ENCODE results near the gene IFNA1. TPM values are rescaled to one million over a fixed set of nuclear protein-coding genes. Genes with fewer than 3 reads are reported as not detected.

Gene IFNA1
- not detected for polyA plus RNA-seq (2013, experiment 1 of 2)
- not detected for polyA plus RNA-seq (2013, experiment 2 of 2)

DNA sequence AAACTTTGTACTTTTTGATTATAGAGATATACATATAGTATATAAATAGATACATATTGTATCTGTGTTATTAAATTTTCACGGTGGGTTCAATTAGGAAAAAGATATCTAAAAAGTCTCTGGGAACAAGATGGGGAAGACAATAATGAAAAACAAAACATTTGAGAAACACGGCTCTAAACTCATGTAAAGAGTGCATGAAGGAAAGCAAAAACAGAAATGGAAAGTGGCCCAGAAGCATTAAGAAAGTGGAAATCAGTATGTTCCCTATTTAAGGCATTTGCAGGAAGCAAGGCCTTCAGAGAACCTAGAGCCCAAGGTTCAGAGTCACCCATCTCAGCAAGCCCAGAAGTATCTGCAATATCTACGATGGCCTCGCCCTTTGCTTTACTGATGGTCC, at the start of gene IFNA1:
TSS of gene IFNA1 (plus strand) at position 301 of the 400 bp plus-strand sequence. CDS start at position 370, 69 bp downstream.
- Histone ChIP-seq H2BK5ac (ENCODE audit: low read length) (no peak within 1 kb of the TSS), H3K23ac (ENCODE audit: low read length) (no peak within 1 kb of the TSS), H3K36me3 (ENCODE audit: control insufficient read depth, insufficient read depth, low read length) (no peaks in the 10 kb centered on the region), H2AK5ac (ENCODE audit: low read length) (no peak within 1 kb of the TSS), H3K56ac (ENCODE audit: low read length) (no peak within 1 kb of the TSS), H3K27me3 (ENCODE audit: insufficient read depth, low read length, poor library complexity) (no peaks in the 10 kb centered on the region), H3K79me2 (ENCODE audit: control insufficient read depth, insufficient read depth, low read length) (no peaks in the 10 kb centered on the region), H3K27ac (ENCODE audit: low read depth, low read length) (no peak within 1 kb of the TSS), H3K4me2 (ENCODE audit: low read length) (no peak within 1 kb of the TSS), H4K5ac (ENCODE audit: low read length) (no peak within 1 kb of the TSS), H3K79me1 (ENCODE audit: low read length) (no peaks in the 10 kb centered on the region), H4K8ac (ENCODE audit: low read depth, low read length) (no peak within 1 kb of the TSS), H3K9ac (ENCODE audit: low read length) (no peak within 1 kb of the TSS), H3K4me1 (ENCODE audit: control insufficient read depth, low read depth, low read length) (no peaks in the 10 kb centered on the region), H2BK120ac (ENCODE audit: low read depth, low read length) (no peak within 1 kb of the TSS), H3K18ac (ENCODE audit: low read length) (no peak within 1 kb of the TSS), H2BK15ac (replicated peaks; ENCODE audit: low read depth) (no peak within 1 kb of the TSS), H3K4ac (ENCODE audit: low read depth, low read length) (no peak within 1 kb of the TSS), H3K4me3 (ENCODE audit: low read length) (no peak within 1 kb of the TSS)
- no CpG with 5 or more reads among the region's 4 CpGs for WGBS (ENCODE audit: extremely low coverage, insufficient coverage, low lambda C conversion rate)
- DNase-seq: no peak

DNA sequence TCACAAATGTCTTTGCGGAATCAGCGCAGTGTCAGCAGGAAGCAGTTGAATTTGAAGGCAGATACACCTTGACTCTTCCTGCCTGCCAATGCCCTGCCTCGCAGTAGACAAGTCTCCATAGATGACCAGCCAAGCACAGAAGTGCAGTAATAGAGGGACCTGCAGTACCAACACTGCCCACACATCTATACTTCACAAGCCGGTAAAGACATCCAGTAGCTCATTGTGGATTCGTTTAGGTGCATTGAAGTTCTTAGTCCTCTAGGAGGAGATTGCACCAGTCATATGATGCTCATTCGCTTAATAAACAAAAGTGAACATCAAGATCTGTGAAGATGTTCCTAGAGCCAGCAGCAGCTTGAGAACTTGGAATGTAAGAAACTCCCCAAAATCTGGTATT, 48.0 kb upstream of the IFNA1 start:
- Histone ChIP-seq H4K5ac (ENCODE audit: low read length) (no peak overlapping the region), H3K79me2 (ENCODE audit: control insufficient read depth, insufficient read depth, low read length) (no peaks in the 10 kb centered on the region), H3K79me1 (ENCODE audit: low read length) (no peaks in the 10 kb centered on the region), H3K27me3 (ENCODE audit: insufficient read depth, low read length, poor library complexity) (no peaks in the 10 kb centered on the region), H3K56ac (ENCODE audit: low read length) (no peak overlapping the region), H3K23ac (ENCODE audit: low read length) (no peak overlapping the region), H2BK5ac (ENCODE audit: low read length) (no peak overlapping the region), H3K4me2 (ENCODE audit: low read length) (no peak overlapping the region), H3K9ac (ENCODE audit: low read length) (no peak overlapping the region), H4K8ac (ENCODE audit: low read depth, low read length) (no peak overlapping the region), H2BK15ac (replicated peaks; ENCODE audit: low read depth) (no peak overlapping the region), H2AK5ac (ENCODE audit: low read length) (no peak overlapping the region), H2BK120ac (ENCODE audit: low read depth, low read length) (no peak overlapping the region), H3K4me1 (ENCODE audit: control insufficient read depth, low read depth, low read length) (no peaks in the 10 kb centered on the region), H3K4ac (ENCODE audit: low read depth, low read length) (no peak overlapping the region), H3K18ac (ENCODE audit: low read length) (no peak overlapping the region), H3K4me3 (ENCODE audit: low read length) (no peak overlapping the region), H3K27ac (ENCODE audit: low read depth, low read length) (no peak overlapping the region), H3K36me3 (ENCODE audit: control insufficient read depth, insufficient read depth, low read length) (no peaks in the 10 kb centered on the region)
- no CpG with 5 or more reads among the region's 6 CpGs for WGBS (ENCODE audit: extremely low coverage, insufficient coverage, low lambda C conversion rate)
- DNase-seq: peak; percentile 86

DNA sequence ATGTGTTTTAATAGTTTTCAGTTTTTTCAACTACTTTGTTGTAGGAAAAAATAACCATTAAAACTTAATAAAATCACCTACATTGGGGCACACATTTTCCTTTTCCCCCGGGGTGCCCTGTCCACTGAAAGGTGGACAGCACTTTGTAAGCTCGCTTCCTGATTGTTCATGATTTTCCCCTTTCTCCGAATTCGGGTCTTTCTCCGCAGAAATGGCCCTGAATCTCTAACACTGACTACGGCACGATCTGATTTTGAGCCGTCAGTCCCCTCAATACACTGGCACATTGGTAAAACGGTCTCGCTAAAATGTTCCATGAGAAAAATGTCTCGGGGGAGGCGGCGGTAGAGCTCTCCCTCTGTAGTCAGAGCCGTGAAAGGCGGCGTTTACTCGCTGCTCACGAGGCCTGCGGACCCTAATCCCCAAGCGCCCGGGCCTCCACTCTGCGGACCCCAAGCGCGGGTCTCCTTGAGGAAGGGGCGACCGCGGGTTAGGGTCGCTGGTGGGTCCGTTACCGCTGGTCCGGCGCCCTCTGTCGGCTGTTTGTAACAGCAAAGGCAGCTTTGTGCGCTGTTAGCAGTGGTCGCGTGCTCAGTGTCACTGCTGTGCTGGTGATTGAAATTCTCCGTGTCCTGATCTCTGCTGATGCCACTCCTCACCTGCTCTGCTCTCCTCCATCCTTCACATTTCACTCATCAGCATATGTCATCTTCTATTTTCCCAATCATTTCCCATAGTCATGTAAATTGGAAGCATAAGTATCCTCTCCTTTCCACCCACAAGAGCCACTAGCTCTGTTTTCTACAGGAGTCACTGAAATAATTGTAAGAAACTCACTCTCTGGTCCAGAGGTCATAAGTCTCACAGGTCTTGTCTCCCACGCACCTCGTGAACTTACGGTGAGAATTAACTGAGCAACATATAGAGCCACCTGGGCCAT, 44.2 kb upstream of the IFNA1 start:
- Histone ChIP-seq H3K36me3 (ENCODE audit: control insufficient read depth, insufficient read depth, low read length) (no peaks in the 10 kb centered on the region), H2BK120ac (ENCODE audit: low read depth, low read length) (no peak overlapping the region)

DNA sequence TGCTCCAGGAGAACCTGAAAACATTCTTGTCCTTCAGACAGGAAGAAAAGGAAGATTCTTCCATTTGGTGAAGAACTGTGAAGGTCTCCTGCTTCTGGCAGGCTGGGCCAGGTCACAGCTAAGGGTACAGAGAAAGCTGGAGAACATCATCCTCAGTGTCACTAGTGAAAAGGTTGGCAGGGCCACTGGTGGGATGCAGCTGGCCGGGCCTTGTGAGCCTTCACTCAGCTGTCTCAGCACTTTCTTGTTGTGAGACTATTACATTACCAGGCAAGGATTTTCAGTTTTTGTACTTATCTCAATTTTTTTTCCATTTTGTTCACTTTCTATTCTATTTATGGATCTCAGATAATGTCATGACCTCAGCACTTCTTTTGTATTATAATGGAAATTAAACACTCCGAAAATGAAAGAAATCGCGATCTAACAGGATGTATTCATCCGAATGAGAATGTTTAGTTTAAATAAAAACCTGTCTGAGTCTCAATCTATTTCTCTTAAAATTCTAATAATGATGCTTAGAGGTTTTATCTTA, 41.2 kb upstream of the IFNA1 start:
- Histone ChIP-seq H3K36me3 (ENCODE audit: control insufficient read depth, insufficient read depth, low read length) (no peaks in the 10 kb centered on the region), H3K9ac (ENCODE audit: low read length) (no peak overlapping the region), H3K27ac (ENCODE audit: low read depth, low read length) (no peak overlapping the region), H2AK5ac (ENCODE audit: low read length) (no peak overlapping the region), H3K79me1 (ENCODE audit: low read length) (no peaks in the 10 kb centered on the region), H3K18ac (ENCODE audit: low read length) (no peak overlapping the region), H2BK15ac (replicated peaks; ENCODE audit: low read depth) (no peak overlapping the region), H3K27me3 (ENCODE audit: insufficient read depth, low read length, poor library complexity) (no peaks in the 10 kb centered on the region), H2BK120ac (ENCODE audit: low read depth, low read length) (no peak overlapping the region), H3K23ac (ENCODE audit: low read length) (no peak overlapping the region), H3K4me1 (ENCODE audit: control insufficient read depth, low read depth, low read length) (no peaks in the 10 kb centered on the region), H2BK5ac (ENCODE audit: low read length) (no peak overlapping the region), H3K4ac (ENCODE audit: low read depth, low read length) (no peak overlapping the region), H4K5ac (ENCODE audit: low read length) (no peak overlapping the region), H3K79me2 (ENCODE audit: control insufficient read depth, insufficient read depth, low read length) (no peaks in the 10 kb centered on the region), H3K4me3 (ENCODE audit: low read length) (no peak overlapping the region), H3K4me2 (ENCODE audit: low read length) (no peak overlapping the region), H4K8ac (ENCODE audit: low read depth, low read length) (no peak overlapping the region), H3K56ac (ENCODE audit: low read length) (no peak overlapping the region)
- WGBS (ENCODE audit: extremely low coverage, insufficient coverage, low lambda C conversion rate): no CpG with 5 or more reads among the region's 5 CpGs
- DNase-seq: no peak

More for the DNA sequence above, 44.2 kb upstream of the IFNA1 start:
- H3K27ac ChIP-seq (ENCODE audit: low read depth, low read length): no peak overlapping the region
- DNase-seq: peak; percentile 68
- no peak overlapping the region for H3K23ac ChIP-seq (ENCODE audit: low read length)
- no peaks in the 10 kb centered on the region for H3K4me1 ChIP-seq (ENCODE audit: control insufficient read depth, low read depth, low read length)
- no peak overlapping the region for H2BK5ac ChIP-seq (ENCODE audit: low read length)
- no peak overlapping the region for H3K4me3 ChIP-seq (ENCODE audit: low read length)
- H3K56ac ChIP-seq (ENCODE audit: low read length): peak overlapping the region; percentile 71
- WGBS (ENCODE audit: extremely low coverage, insufficient coverage, low lambda C conversion rate): no CpG with 5 or more reads among the region's 40 CpGs
- H2BK15ac ChIP-seq (replicated peaks; ENCODE audit: low read depth): no peak overlapping the region
- H3K9ac ChIP-seq (ENCODE audit: low read length): peak overlapping the region; percentile 34
- peak overlapping the region; percentile 51 for H3K4me2 ChIP-seq (ENCODE audit: low read length)
- no peaks in the 10 kb centered on the region for H3K27me3 ChIP-seq (ENCODE audit: insufficient read depth, low read length, poor library complexity)
- H3K79me2 ChIP-seq (ENCODE audit: control insufficient read depth, insufficient read depth, low read length): no peaks in the 10 kb centered on the region
- no peak overlapping the region for H4K8ac ChIP-seq (ENCODE audit: low read depth, low read length)
- H3K4ac ChIP-seq (ENCODE audit: low read depth, low read length): no peak overlapping the region
- H3K18ac ChIP-seq (ENCODE audit: low read length): no peak overlapping the region
- H3K79me1 ChIP-seq (ENCODE audit: low read length): no peaks in the 10 kb centered on the region
- no peak overlapping the region for H4K5ac ChIP-seq (ENCODE audit: low read length)
- H2AK5ac ChIP-seq (ENCODE audit: low read length): no peak overlapping the region

DNA sequence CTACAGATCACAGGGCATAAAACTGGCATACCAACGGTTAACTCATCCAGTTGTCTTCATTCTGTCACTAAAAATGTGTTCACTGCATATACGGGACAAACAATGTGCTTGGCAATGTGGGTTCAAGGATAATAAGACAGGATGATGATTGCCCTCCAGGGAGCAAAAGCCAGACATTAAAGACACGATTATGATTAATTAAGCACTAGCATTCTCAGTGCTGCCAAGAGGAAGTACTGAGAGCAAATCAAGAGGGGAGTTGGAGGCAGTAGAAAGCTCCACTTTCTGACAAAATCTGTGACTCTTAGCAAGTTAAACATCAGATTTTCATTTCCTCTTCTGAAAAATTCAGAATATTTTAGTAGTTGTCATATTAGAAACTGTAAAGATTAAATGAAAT, 40.3 kb upstream of the IFNA1 start:
- no peak overlapping the region for H3K23ac ChIP-seq (ENCODE audit: low read length)
- no peak overlapping the region for H2BK15ac ChIP-seq (replicated peaks; ENCODE audit: low read depth)
- no peak overlapping the region for H2BK120ac ChIP-seq (ENCODE audit: low read depth, low read length)
- H3K4me2 ChIP-seq (ENCODE audit: low read length): no peak overlapping the region
- no peak overlapping the region for H2AK5ac ChIP-seq (ENCODE audit: low read length)
- H3K27me3 ChIP-seq (ENCODE audit: insufficient read depth, low read length, poor library complexity): no peaks in the 10 kb centered on the region
- H2BK5ac ChIP-seq (ENCODE audit: low read length): no peak overlapping the region
- WGBS (ENCODE audit: extremely low coverage, insufficient coverage, low lambda C conversion rate): no CpG with 5 or more reads among the region's 3 CpGs
- no peak overlapping the region for H3K4me3 ChIP-seq (ENCODE audit: low read length)
- DNase-seq: no peak
- no peak overlapping the region for H4K5ac ChIP-seq (ENCODE audit: low read length)
- no peak overlapping the region for H3K4ac ChIP-seq (ENCODE audit: low read depth, low read length)
- no peak overlapping the region for H3K18ac ChIP-seq (ENCODE audit: low read length)
- H3K56ac ChIP-seq (ENCODE audit: low read length): no peak overlapping the region
- no peaks in the 10 kb centered on the region for H3K79me2 ChIP-seq (ENCODE audit: control insufficient read depth, insufficient read depth, low read length)
- no peaks in the 10 kb centered on the region for H3K4me1 ChIP-seq (ENCODE audit: control insufficient read depth, low read depth, low read length)
- H4K8ac ChIP-seq (ENCODE audit: low read depth, low read length): no peak overlapping the region
- no peak overlapping the region for H3K27ac ChIP-seq (ENCODE audit: low read depth, low read length)
- no peak overlapping the region for H3K9ac ChIP-seq (ENCODE audit: low read length)
- no peaks in the 10 kb centered on the region for H3K36me3 ChIP-seq (ENCODE audit: control insufficient read depth, insufficient read depth, low read length)
- H3K79me1 ChIP-seq (ENCODE audit: low read length): no peaks in the 10 kb centered on the region

Data from mesendoderm (in vitro differentiated cells).